NAMALWA (cell line): Measurements from ENCODE around the gene CIDEC.

Source experiments
- DNase-seq: peaks from one replicate; pipeline ENCODE4 v3.0.0-alpha.2; 2015; ENCODE audit warnings: low spot score

The CIDEC gene, protein sequence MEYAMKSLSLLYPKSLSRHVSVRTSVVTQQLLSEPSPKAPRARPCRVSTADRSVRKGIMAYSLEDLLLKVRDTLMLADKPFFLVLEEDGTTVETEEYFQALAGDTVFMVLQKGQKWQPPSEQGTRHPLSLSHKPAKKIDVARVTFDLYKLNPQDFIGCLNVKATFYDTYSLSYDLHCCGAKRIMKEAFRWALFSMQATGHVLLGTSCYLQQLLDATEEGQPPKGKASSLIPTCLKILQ

GRCh38 chr3:9879830-9880549 lies at the start of gene CIDEC:
CIDEC (minus strand) TSS chr3:9880253; CDS start chr3:9878486, 1,767 bp downstream.
- no peak for DNase-seq

DNA sequence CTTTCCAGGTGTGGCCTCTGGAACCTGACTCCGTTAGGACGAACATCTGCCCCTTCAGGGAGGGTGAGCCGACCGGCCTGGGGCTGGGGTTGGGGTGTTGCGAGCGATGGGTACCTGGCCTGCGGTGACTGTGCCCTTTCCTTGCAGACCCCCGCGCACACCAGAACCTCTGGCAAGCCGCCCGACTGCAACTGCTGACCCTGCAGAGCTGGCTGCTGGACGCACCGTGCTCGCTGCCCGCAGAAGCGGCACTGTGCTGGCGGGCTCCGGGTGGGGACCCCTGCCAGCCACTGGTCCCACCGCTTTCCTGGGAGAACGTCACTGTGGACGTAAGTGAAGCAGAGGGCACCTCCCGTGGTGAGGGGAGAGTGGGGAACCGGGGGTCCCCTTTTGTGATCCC lies 48.1 kb upstream of the CIDEC start:
- DNase-seq: no peak

DNA sequence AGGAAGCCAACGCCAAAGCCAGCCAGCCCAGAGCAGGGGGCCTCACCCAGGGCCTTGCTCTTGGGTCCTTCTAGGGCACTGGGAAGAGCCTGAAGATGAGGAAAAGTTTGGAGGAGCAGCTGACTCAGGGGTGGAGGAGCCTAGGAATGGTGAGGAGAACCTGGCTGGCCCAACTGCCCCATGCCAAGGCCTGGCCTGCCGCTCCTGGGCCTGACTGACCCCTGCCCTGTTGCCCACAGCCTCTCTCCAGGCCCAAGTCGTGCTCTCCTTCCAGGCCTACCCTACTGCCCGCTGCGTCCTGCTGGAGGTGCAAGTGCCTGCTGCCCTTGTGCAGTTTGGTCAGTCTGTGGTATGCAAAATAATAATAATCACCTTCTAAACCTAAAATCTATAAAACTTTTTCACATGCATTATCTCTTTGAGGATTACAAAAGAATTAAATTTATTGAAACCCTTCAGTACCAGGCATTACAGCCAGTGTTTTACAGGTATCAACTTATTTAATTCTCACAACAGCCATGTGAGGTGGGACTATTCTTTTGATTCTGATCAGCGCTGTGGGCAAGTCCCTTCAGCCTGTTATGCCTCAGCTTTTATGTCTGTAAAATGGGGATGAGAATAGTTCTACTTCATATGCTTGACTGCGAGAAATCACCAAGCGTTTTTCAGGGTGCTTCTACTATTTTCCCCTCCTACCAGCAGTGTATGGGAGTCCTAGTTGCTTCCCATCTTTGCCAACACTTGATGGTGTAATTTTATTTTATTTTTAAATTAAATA lies 38.4 kb upstream of the CIDEC start:
- DNase-seq: no peak

GRCh38 chr3:9917820-9918219 lies 37.8 kb upstream of the CIDEC start:
- DNase-seq: no peak

- DNase-seq: no peak
These were observed 37.0 kb upstream of the CIDEC start, which contains the start of gene IL17RC for GRCh38 chr3:9916734-9917680. IL17RC (plus strand) TSS chr3:9917098; CDS start chr3:9917316, 218 bp downstream.

GRCh38 chr3:9916346-9916733 lies 36.3 kb upstream of the CIDEC start:
- no peak for DNase-seq

- no peak for DNase-seq
These were observed 35.4 kb upstream of the CIDEC start for GRCh38 chr3:9915254-9916141.

- DNase-seq: no peak
These were observed 34.7 kb upstream of the CIDEC start for GRCh38 chr3:9914559-9915253.

DNA sequence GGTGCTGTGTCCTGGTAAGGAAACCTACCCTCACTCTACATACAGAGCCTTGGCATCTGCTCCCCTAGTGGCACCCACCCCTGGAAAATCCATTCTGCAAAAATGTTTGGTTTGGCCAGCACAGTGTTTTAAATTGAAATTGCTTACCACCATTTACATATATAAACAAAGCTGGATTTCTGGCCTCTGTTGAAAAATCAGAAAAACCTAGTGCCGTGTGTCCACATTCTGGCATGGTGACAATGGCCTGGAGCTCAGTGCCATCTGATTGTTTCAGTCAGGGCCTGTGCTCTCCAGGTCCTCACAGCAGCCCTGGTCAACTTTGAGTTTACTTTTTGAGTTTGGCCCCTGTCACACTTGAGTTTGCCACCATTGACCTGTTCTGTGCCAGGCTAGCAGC lies 34.0 kb upstream of the CIDEC start:
- DNase-seq: no peak

GRCh38 chr3:9913601-9914000 lies 33.5 kb upstream of the CIDEC start:
- no peak for DNase-seq

DNA sequence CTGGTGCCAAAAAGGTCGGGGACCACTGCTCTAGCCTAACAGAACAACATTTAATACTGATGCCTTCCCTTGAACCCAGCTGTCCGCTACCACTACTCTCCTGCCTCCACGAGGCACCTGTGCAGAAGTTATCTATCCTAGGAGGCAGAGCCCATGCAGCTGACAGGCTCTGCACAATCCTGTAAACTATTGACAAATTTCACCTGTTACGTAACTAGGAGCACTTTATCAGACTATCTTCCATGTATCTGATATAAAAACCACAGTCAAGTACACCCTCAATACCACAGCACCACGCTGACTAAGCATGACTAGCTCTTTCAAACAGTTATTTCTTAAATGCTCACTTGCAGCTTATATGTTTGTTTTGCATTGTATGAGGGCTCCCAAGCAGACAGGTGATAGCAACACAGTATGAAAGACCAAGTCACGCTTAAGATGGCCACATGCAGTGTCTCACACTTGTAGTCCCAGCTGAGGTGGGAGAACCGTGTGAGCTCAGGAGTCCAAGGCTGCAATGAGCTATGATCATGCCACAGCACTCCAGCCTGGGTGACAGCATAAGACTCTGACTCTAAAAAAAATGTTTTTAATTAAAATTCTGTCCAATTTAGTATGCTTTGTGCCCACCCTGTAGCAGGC lies 32.4 kb upstream of the CIDEC start:
- DNase-seq: no peak

GRCh38 chr3:9911863-9912262 lies 31.8 kb upstream of the CIDEC start:
- no peak for DNase-seq

DNA sequence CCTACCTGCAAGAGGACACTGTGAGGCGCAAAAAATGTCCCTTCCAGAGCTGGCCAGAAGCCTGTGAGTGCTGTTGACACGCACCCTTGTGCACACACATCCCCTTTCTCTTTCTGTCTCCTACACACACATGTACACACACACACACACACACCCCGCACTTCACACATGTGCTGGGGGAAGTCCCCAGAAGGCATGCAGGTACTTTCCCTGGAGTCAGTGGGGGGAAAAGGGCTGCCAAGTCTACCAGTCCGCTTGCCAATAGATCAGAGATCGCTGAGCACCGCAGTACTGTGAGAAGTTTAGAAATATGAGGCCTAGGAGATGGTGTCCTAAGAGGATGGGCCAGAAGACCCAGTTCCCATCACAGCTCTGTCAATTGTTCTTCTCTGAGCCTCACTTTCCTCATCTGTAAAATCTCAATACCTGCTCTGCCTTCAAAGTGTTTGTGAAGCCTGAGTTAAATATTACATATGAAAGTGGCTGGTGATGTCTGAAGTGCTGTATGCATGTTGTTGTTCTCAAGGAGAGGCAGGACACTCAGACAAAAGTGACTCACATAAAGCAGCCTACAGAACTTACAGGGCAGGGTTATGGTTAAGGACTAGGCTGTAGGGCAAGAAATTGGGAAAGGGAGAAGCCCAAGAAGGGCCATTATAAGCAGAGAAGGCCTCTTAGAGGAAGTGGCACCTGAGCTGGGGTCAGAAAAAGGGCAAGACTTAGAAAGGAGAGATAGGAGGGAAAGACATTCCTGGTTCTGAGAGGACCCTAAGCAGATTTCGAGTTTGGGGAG lies 29.4 kb upstream of the CIDEC start:
- DNase-seq: no peak

GRCh38 chr3:9908286-9908685 lies 28.2 kb upstream of the CIDEC start:
- no peak for DNase-seq

GRCh38 chr3:9906480-9906879 lies 26.4 kb upstream of the CIDEC start:
- DNase-seq: no peak

DNA sequence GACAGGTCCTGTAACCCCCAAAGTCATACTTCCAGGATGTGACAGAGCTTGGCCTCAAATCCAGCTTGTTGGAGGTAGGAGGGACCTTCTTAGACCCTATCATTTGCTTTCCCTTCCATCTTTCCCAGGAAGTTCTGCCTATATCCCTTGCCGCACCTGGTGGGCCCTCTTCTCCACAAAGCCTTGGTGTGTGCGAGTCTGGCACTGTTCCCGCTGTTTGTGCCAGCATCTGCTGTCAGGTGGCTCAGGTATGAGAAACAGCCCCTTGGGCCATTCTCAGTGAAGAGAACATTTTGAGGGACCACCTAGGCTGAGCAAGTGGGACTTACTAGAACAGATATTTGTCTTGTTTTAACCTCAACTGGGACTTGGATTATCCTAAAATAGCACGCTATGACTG lies 23.9 kb upstream of the CIDEC start:
- DNase-seq: no peak

- no peak for DNase-seq
These were observed 23.2 kb upstream of the CIDEC start for GRCh38 chr3:9903238-9903624.

GRCh38 chr3:9902372-9903237 lies 22.6 kb upstream of the CIDEC start, which contains the start of gene IL17RE:
IL17RE (plus strand) TSS chr3:9902848; CDS start chr3:9902933, 85 bp downstream.
- no peak for DNase-seq
